Muscle of leg (tissue), 11 donors: ENCODE measurements around the gene PDGFD. TPM values are rescaled to one million over a fixed set of nuclear protein-coding genes. Genes with fewer than 3 reads are reported as not detected.

ENCODE experiments used
- DNase-seq: peaks from one replicate; pipeline ENCODE4 v3.0.0; 2013
- H3K27ac ChIP-seq: one replicate; pipeline ENCODE4 v1.5.1; 2013; ENCODE audit warnings: mild to moderate bottlenecking, low read length, control low read depth
- H3K27me3 ChIP-seq: one replicate; pipeline ENCODE4 v1.6.1; 2013; ENCODE audit warnings: low read length; ENCODE audit not compliant: control insufficient read depth, insufficient read depth
- H3K36me3 ChIP-seq: one replicate; pipeline ENCODE4 v1.6.1; 2013; ENCODE audit warnings: low read length; ENCODE audit not compliant: control insufficient read depth, insufficient read depth
- H3K4me1 ChIP-seq: one replicate; pipeline ENCODE4 v1.6.1; 2013; ENCODE audit warnings: low read length; ENCODE audit not compliant: control insufficient read depth, insufficient read depth
- H3K4me3 ChIP-seq: one replicate; pipeline ENCODE4 v1.5.1; 2013; ENCODE audit warnings: low read length, control low read depth
- H3K9me3 ChIP-seq: replicated peaks from 2 replicates; pipeline ENCODE4 v1.6.1; 2013; ENCODE audit warnings: low read depth, low read length; ENCODE audit not compliant: control insufficient read depth
- WGBS: methylation state at CpG from one replicate; pipeline ENCODE4 v1.1.5; 2013; ENCODE audit warnings: missing lambda C conversion rate; ENCODE audit not compliant: insufficient coverage; 5-methylcytosine and 5-hydroxymethylcytosine counted together
- polyA plus RNA-seq, 8 donors: library from polyadenylated mRNA; unstranded; fragments of 120-200 nt; gene quantifications; one replicate each; pipeline versions ENCODE4 v1.2.1 to v1.2.3, GENCODE V29; 2013; ENCODE audit warnings: inconsistent platforms in 1 of 8, low replicate concordance in 1 of 8; ENCODE audit not compliant: insufficient read length in 8 of 8, insufficient read depth in 1 of 8
- total RNA-seq: library from RNA; stranded (reverse); fragments of 120-200 nt; gene quantifications from one replicate; pipeline ENCODE4 v1.2.4, GENCODE V29; 2013

The PDGFD gene
- total and polyA plus RNA-seq, 9 donors, result 10.3 to 25.7 (median 18.6) TPM

DNA sequence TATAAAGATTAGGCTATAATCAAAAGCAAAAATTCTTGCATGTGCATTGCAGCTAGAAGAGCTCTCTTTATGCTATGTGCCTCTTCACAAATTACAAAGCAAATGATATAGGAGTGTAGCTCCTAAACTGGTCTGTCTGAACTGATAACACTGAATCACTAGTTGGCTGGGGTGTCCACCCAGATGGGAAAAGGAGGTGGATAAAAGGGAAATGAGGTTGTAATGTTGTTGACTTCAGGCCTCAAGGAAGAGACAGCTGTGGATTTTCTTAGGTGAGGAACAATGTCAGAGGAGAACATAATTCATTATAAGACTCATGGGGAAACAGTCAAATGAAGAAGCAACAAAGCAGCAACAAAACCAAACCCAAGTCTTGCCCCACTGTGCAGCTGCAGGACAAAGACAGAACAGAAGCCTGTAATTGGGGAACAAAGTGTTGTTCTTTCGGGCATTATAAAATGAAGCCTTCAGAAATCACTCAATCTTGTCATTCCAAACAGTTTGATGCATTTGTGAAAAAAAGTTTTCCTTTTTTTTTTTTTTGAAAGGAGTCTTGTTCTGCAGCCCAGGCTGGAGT is 257.6 kb downstream of the PDGFD start:
- no peaks in the 10 kb centered on the region for H3K36me3 ChIP-seq
- DNase-seq, result no peak
- H3K9me3 ChIP-seq, result no peaks in the 10 kb centered on the region
- WGBS, result no CpG with 5 or more reads among the region's 1 CpG
- H3K27ac ChIP-seq, result no peak overlapping the region
- no peak overlapping the region for H3K4me3 ChIP-seq
- no peaks in the 10 kb centered on the region for H3K27me3 ChIP-seq
- H3K4me1 ChIP-seq, result no peaks in the 10 kb centered on the region

DNA sequence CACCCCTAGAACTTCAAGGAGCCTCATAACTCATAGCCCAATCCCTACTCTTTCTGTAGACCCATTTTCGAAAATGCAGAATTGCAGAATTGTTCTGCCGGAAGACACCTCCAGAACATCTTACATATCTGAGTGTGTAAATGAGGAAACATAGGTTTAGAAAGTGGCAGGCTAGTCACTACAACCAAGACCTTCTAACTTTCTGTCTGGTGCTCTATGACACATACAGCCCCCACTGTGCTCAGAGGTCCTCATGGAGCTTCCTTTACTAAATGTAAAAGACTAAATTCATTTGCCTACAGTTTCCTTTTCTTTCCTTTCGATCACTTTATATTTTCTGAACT is 259.7 kb downstream of the PDGFD start:
- Histone ChIP-seq H3K9me3 (no peaks in the 10 kb centered on the region), H3K4me3 (no peak overlapping the region), H3K4me1 (no peaks in the 10 kb centered on the region), H3K36me3 (no peaks in the 10 kb centered on the region), H3K27me3 (no peaks in the 10 kb centered on the region), H3K27ac (no peak overlapping the region)
- WGBS, result no CpG with 5 or more reads among the region's 3 CpGs
- DNase-seq, result no peak

DNA sequence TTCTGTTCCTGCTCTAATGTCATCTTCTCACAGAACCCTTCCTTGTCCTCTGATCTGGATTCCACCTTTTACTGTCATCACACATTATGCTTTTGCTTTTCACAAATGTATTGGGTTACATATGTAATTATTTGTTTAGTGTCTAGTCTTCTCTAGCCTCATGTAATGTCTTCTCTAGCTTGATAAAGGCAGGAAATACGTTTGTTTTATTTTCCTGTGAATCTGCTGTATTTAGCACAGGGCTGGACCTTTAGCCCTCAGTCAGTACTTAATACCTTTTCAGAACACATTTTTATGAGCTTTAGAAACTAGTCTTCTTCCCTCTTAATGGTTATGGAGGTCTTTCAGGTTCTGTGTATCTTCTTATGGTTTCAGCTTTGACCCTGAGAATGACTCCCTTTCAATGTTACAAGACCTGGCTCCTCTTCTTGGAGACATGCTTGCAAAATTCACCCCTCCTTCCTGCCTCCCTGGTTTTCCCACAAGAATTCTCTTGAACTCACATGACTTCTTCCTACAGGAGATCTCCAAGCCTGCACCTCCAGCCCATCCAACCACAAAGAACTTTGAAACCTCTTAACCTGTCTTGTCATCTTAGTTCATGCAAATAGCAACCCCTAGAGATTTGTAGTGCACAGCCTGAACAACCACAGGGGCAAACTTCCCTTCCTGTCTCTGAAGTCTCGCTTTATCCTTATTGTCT is 260.2 kb downstream of the PDGFD start:
- Histone ChIP-seq H3K27ac (no peak overlapping the region), H3K4me3 (no peak overlapping the region), H3K9me3 (no peaks in the 10 kb centered on the region), H3K4me1 (no peaks in the 10 kb centered on the region), H3K27me3 (no peaks in the 10 kb centered on the region), H3K36me3 (no peaks in the 10 kb centered on the region)
- DNase-seq, result no peak
- WGBS, result no CpG with 5 or more reads among the region's 2 CpGs

DNA sequence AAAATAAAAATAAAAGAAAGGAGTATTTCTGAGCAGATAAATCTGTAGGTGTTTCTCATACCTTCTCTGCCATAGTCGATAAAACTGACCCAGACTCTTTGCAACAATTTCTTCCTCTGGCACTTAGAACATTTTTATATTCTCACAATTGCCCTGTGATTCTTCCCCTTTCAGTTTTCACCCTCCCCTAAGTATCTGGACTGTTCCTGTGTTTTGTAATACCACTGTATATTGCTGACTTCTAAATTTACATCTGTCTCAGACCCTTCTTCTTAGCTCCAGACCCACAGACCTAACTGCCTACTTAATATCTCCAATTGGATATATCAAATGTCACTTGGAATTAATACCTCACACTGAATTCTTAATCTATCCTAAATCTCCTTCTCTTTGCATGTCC is 261.0 kb downstream of the PDGFD start:
- Histone ChIP-seq H3K27me3 (no peaks in the 10 kb centered on the region), H3K36me3 (no peaks in the 10 kb centered on the region), H3K9me3 (no peaks in the 10 kb centered on the region), H3K4me3 (no peak overlapping the region), H3K27ac (no peak overlapping the region), H3K4me1 (no peaks in the 10 kb centered on the region)
- DNase-seq, result no peak
- no CpG with 5 or more reads among the region's 1 CpG for WGBS

DNA sequence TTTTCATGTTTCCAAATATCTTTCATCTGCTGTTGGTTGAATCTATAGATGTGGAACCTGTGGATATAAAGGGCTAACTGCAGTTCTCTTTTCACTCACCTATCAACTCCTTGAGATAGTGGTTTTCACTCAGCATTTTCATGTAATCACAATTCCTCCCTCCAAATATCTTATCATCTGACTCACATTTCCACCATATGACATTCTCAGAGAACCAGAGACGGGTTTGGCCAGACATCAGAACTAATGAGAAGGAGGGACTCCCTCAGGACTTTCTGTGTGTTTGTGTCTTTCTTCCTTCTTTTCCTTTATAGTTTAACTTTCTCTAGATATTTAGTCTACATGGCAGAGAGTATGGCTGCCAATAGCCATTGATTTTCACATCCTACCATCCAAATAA is 262.3 kb downstream of the PDGFD start:
- no CpG with 5 or more reads among the region's 1 CpG for WGBS
- DNase-seq, result no peak
- no peaks in the 10 kb centered on the region for H3K4me1 ChIP-seq
- no peaks in the 10 kb centered on the region for H3K9me3 ChIP-seq
- no peak overlapping the region for H3K4me3 ChIP-seq
- H3K27me3 ChIP-seq, result no peaks in the 10 kb centered on the region
- H3K36me3 ChIP-seq, result no peaks in the 10 kb centered on the region
- H3K27ac ChIP-seq, result no peak overlapping the region

DNA sequence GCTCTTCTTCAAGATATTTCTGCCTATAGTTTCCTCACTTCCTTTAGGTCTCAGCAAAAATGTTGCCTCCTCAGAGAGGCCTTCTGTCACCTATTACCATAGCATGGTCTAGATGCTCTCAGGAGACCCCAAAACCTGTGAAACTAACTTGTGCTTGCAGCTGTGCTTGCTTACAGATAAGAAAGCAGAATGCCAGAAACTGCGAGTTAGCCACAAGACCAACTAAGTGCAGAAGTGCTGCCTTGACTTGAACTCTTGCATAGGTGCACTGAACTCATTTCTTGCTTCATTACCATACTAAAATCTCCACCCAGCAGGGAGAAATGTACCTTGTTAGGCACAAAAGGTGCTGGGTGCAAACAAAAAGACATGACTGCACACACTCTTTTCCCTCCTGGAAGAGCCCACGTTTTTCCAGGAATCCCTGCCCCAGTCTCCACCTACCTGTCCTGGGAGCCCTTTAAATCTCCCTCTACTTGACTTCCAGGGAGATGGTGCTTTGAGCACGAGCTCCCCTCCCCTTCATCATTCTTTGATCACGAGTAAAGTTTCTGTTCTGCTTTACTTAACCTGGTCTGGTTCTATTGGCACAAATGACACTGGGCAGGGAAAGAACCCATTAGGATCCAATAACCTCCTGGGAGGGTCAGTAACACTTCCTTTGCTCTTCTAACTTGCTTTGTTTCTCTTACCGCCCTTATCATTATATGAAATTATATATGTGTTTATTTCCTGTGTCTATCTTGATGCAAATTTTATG is 265.2 kb downstream of the PDGFD start:
- DNase-seq, result no peak
- WGBS, result 50% methylated on average over 2 of the region's 5 CpGs
- Histone ChIP-seq H3K4me1 (no peaks in the 10 kb centered on the region), H3K27me3 (no peaks in the 10 kb centered on the region), H3K27ac (no peak overlapping the region), H3K36me3 (no peaks in the 10 kb centered on the region), H3K9me3 (no peaks in the 10 kb centered on the region), H3K4me3 (no peak overlapping the region)

DNA sequence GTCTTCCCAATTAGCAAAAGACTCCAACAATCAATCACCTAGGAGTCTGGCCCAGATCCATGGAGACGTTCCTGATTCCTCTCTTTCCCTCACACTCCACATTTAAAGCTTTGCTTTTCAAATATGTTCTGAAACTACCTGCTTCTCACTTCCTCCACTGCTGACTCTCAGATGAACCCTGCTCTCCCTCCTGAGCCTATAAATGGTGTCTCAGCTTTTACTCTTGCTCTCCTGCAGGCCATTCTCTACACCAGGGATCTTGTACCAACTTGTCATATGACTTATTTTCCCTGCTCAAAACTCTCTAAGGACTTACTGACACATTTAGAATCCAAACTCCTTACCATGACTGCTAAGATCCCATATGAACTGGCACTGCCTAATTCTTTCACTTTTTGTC is 265.9 kb downstream of the PDGFD start:
- no peaks in the 10 kb centered on the region for H3K27me3 ChIP-seq
- DNase-seq, result no peak
- H3K9me3 ChIP-seq, result no peaks in the 10 kb centered on the region
- no peaks in the 10 kb centered on the region for H3K4me1 ChIP-seq
- no peak overlapping the region for H3K4me3 ChIP-seq
- no peaks in the 10 kb centered on the region for H3K36me3 ChIP-seq
- no peak overlapping the region for H3K27ac ChIP-seq
- 60% methylated on average over 1 of the region's 1 CpG for WGBS

DNA sequence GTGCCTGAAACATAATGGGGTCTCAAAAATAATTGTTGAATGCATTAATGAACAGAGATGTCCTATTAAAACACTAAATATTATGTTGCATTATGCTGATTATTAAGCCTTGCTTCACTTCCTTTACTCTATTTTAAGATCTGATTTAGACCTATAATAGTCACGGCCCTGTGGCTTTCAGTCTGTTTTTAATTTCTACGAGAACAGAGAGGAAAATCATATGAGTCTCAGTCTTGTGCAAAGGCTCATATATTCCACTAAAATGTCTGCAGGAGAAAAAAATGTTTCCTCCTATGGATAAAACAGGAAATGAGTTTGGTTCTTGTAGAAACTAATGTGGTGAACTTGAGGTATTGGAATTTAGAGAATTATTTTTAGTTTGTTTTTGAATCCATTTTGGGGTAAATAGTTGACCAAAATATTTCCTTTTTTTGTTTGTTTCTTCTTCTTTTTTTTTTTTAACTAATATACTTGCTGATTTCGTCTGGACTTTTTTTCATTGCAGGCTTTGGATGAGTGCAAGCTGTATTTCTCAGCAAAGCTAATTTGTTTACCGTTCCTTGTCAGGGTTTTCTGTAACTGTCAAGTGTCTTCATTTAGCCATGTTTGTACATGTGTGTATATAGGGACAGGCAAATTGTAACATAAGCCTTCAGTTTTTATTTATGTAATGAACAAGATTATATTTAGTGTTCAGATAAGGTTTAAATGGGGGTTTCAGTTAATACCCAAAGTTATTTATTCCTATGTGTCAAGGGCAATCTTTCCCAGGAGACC is 266.6 kb downstream of the PDGFD start:
- Histone ChIP-seq H3K4me1 (no peaks in the 10 kb centered on the region), H3K4me3 (no peak overlapping the region), H3K27me3 (no peaks in the 10 kb centered on the region), H3K27ac (no peak overlapping the region), H3K9me3 (no peaks in the 10 kb centered on the region), H3K36me3 (no peaks in the 10 kb centered on the region)
- no CpG with 5 or more reads among the region's 4 CpGs for WGBS
- peak; percentile 52 for DNase-seq

DNA sequence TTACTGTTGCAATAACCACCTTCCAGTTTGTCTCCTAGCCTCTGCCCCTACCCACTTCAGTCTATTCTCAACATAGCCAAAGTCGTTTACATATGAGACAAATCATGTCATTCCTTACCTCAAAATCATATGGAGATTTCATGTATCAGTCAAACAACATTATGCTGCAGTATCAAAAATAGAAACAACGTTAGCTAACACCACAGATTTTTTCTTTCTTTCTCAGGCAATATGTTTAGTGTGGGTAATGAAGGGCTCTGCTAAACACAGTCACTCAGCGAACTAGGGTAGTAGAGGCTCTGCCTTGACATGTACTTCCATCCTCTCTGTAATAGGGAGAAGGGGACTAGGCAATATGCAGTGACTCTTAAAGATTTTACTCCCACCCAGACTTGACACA is 268.8 kb downstream of the PDGFD start:
- no peaks in the 10 kb centered on the region for H3K27me3 ChIP-seq
- WGBS, result 100% methylated on average over 1 of the region's 3 CpGs
- H3K4me3 ChIP-seq, result no peak overlapping the region
- H3K4me1 ChIP-seq, result no peaks in the 10 kb centered on the region
- DNase-seq, result no peak
- no peaks in the 10 kb centered on the region for H3K9me3 ChIP-seq
- H3K27ac ChIP-seq, result no peak overlapping the region
- no peaks in the 10 kb centered on the region for H3K36me3 ChIP-seq

DNA sequence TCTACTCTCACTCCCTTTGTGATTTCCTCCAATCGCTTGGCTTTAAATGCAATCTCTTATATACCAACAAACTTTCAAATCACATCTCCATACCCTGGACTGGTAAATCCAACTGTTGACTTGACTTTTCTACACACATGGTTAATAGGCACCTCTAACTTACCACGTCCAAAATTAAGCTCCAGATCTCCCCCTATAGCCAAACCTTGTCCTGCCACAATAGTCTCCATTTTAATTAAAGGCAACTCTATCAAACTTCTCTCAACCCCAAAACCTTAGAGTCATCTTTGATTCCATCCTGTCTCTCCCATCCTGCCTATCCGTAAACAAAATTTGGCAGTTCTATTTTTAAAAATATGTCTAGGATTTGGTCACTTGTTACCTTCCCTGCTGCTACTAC is 269.3 kb downstream of the PDGFD start:
- Histone ChIP-seq H3K27me3 (no peaks in the 10 kb centered on the region), H3K27ac (no peak overlapping the region), H3K36me3 (no peaks in the 10 kb centered on the region), H3K4me3 (no peak overlapping the region), H3K4me1 (no peaks in the 10 kb centered on the region), H3K9me3 (no peaks in the 10 kb centered on the region)
- no peak for DNase-seq
- 90% methylated on average over 2 of the region's 3 CpGs for WGBS
